ENCODE data around the gene NET1.

The NET1 gene

DNA sequence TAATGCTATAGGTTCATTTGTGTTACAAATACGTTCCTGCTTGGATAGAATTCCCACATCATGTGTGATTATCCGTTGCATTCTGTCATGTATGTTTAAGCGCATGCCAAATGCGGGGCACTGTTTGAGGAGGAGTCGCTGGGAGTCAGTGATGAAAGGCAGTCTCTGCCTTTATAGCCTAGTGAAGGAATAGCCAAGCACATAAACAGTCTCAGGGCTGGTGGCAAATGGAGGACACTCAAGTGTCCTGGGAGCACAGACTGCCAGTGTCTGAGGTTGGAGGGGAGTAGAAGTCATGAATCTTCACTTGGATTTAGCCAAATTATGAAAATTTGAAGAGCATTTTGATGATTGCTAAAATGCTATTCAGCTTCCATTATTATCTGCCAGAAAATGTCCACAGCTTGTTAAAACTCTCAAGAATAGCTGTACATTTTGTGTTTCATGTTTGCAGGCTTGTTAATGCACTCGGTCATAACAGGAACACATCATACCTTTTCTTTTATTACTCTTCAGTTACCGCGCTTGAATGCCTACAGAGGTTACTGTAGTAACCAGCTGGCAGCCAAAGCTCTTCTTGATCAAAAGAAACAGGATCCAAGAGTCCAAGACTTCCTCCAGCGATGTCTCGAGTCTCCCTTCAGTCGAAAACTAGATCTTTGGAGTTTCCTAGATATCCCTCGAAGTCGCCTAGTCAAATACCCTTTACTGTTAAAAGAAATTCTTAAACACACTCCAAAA is 41.6 kb downstream of the NET1 start:
- no peak for DNase-seq
- Histone ChIP-seq H3K27me3 (ENCODE audit: insufficient read depth, low read length, poor library complexity) (no peaks in the 10 kb centered on the region), H3K79me2 (ENCODE audit: insufficient read depth, low read length) (peaks cover 11% of the 10 kb centered on the region), H3K4me1 (ENCODE audit: insufficient read depth, low read length) (no peaks in the 10 kb centered on the region), H3K9me3 (ENCODE audit: insufficient read depth, low read length, severe bottlenecking) (no peaks in the 10 kb centered on the region), H4K20me1 (ENCODE audit: insufficient read depth, low read length) (no peaks in the 10 kb centered on the region; the same call in 1 of the 2 replicates), H3K4me3 (ENCODE audit: low read depth in 1 of 2, low read length in 2 of 2) (no peak overlapping the region), H2AFZ (ENCODE audit: low read depth, low read length) (no peak overlapping the region), H3K4me2 (ENCODE audit: insufficient read depth, low read length) (no peak overlapping the region), H3K27ac (ENCODE audit: low read length) (no peak overlapping the region), H3K36me3 (ENCODE audit: insufficient read depth, low read length) (peaks cover 65% of the 10 kb centered on the region), H3K9ac (ENCODE audit: low read depth, low read length) (no peak overlapping the region)
- TF ChIP-seq, protein P1, sequence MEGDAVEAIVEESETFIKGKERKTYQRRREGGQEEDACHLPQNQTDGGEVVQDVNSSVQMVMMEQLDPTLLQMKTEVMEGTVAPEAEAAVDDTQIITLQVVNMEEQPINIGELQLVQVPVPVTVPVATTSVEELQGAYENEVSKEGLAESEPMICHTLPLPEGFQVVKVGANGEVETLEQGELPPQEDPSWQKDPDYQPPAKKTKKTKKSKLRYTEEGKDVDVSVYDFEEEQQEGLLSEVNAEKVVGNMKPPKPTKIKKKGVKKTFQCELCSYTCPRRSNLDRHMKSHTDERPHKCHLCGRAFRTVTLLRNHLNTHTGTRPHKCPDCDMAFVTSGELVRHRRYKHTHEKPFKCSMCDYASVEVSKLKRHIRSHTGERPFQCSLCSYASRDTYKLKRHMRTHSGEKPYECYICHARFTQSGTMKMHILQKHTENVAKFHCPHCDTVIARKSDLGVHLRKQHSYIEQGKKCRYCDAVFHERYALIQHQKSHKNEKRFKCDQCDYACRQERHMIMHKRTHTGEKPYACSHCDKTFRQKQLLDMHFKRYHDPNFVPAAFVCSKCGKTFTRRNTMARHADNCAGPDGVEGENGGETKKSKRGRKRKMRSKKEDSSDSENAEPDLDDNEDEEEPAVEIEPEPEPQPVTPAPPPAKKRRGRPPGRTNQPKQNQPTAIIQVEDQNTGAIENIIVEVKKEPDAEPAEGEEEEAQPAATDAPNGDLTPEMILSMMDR (IDR thresholded peaks at IDR 0.05; ENCODE audit: borderline replicate concordance, extremely low read depth, low read length, poor library complexity, severe bottlenecking), result no peak
- no peak for TF ChIP-seq EZH2 (IDR thresholded peaks at IDR 0.05; ENCODE audit: borderline replicate concordance, low read depth, low read length, severe bottlenecking)
- ATAC-seq (ENCODE audit: insufficient read depth, low read depth), result no peak

DNA sequence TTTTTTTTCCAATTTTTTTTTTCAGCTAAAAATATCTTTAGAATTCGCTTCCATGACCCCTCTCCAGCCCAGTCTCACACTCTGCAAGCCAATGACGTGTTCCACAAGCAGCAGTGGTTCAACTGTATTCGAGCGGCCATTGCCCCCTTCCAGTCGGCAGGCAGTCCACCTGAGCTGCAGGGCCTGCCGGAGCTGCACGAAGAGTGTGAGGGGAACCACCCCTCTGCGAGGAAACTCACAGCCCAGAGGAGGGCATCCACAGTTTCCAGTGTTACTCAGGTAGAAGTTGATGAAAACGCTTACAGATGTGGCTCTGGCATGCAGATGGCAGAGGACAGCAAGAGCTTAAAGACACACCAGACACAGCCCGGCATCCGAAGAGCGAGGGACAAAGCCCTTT is 44.2 kb downstream of the NET1 start:
- no peak for ATAC-seq (ENCODE audit: insufficient read depth, low read depth)
- DNase-seq, result no peak
- no peaks in the 10 kb centered on the region; the same call in 1 of the 2 replicates for H4K20me1 ChIP-seq (ENCODE audit: insufficient read depth, low read length)
- H3K27ac ChIP-seq (ENCODE audit: low read length), result no peak overlapping the region
- H3K9me3 ChIP-seq (ENCODE audit: insufficient read depth, low read length, severe bottlenecking), result no peaks in the 10 kb centered on the region
- H3K4me1 ChIP-seq (ENCODE audit: insufficient read depth, low read length), result no peaks in the 10 kb centered on the region
- no peaks in the 10 kb centered on the region for H3K27me3 ChIP-seq (ENCODE audit: insufficient read depth, low read length, poor library complexity)
- no peak overlapping the region for H3K4me3 ChIP-seq (ENCODE audit: low read depth in 1 of 2, low read length in 2 of 2)
- TF ChIP-seq, protein P1 (IDR thresholded peaks at IDR 0.05; ENCODE audit: borderline replicate concordance, extremely low read depth, low read length, poor library complexity, severe bottlenecking), result no peak
- TF ChIP-seq EZH2 (IDR thresholded peaks at IDR 0.05; ENCODE audit: borderline replicate concordance, low read depth, low read length, severe bottlenecking), result no peak
- H3K79me2 ChIP-seq (ENCODE audit: insufficient read depth, low read length), result no peaks in the 10 kb centered on the region
- no peak overlapping the region for H3K4me2 ChIP-seq (ENCODE audit: insufficient read depth, low read length)
- H2AFZ ChIP-seq (ENCODE audit: low read depth, low read length), result no peak overlapping the region
- peaks cover 85% of the 10 kb centered on the region for H3K36me3 ChIP-seq (ENCODE audit: insufficient read depth, low read length)
- no peak overlapping the region for H3K9ac ChIP-seq (ENCODE audit: low read depth, low read length)

DNA sequence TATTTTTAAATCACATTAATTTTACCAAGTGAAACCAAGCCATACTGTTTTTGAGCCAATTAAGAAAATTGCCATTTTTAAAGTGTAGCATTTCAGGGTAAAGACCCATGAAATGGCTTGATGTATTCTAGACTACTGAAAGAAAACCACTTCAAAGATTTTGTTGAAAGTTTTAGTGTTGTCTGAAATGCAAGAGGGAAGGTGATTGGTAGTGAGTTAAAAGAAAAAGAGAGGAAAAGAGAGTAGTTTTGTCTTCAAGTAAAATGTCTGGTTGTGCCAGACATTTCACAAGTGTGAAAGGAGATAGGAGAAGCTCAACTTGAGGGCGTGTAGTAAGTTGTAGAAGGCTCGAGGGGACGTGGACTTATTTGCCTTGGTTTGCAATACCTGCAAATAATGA is 45.4 kb downstream of the NET1 start:
- H3K9ac ChIP-seq (ENCODE audit: low read depth, low read length), result no peak overlapping the region
- H3K4me3 ChIP-seq (ENCODE audit: low read depth in 1 of 2, low read length in 2 of 2), result no peak overlapping the region
- H3K9me3 ChIP-seq (ENCODE audit: insufficient read depth, low read length, severe bottlenecking), result no peaks in the 10 kb centered on the region
- H3K27ac ChIP-seq (ENCODE audit: low read length), result no peak overlapping the region
- H3K4me2 ChIP-seq (ENCODE audit: insufficient read depth, low read length), result no peak overlapping the region
- H2AFZ ChIP-seq (ENCODE audit: low read depth, low read length), result no peak overlapping the region
- no peaks in the 10 kb centered on the region; the same call in 1 of the 2 replicates for H4K20me1 ChIP-seq (ENCODE audit: insufficient read depth, low read length)
- no peak for DNase-seq
- no peaks in the 10 kb centered on the region for H3K27me3 ChIP-seq (ENCODE audit: insufficient read depth, low read length, poor library complexity)
- no peaks in the 10 kb centered on the region for H3K4me1 ChIP-seq (ENCODE audit: insufficient read depth, low read length)
- H3K36me3 ChIP-seq (ENCODE audit: insufficient read depth, low read length), result peaks cover 79% of the 10 kb centered on the region
- peak; percentile 87 for ATAC-seq (ENCODE audit: insufficient read depth, low read depth)
- TF ChIP-seq, protein P1 (IDR thresholded peaks at IDR 0.05; ENCODE audit: borderline replicate concordance, extremely low read depth, low read length, poor library complexity, severe bottlenecking), result no peak
- no peak for TF ChIP-seq EZH2 (IDR thresholded peaks at IDR 0.05; ENCODE audit: borderline replicate concordance, low read depth, low read length, severe bottlenecking)
- no peaks in the 10 kb centered on the region for H3K79me2 ChIP-seq (ENCODE audit: insufficient read depth, low read length)
